Fibroblast of lung (primary cell): ENCODE results near the gene DENND1A.

Source experiments
- CTCF ChIP-seq, 2 donors: IDR thresholded peaks in 1 of 2; conservative IDR thresholded peaks in 1 of 2; 1 replicate in 1 of 2; 2 replicates in 1 of 2; pipeline ENCODE4 v1.5.1; 2011 to 2012; ENCODE audit warnings: low read length in 2 of 2, control low read depth in 1 of 2, inconsistent platforms in 1 of 2, low read depth in 1 of 2, mild to moderate bottlenecking in 1 of 2
- EZH2 ChIP-seq: IDR thresholded peaks from 2 replicates; pipeline ENCODE4 v1.5.1; 2012; ENCODE audit warnings: low read length, control low read depth, mild to moderate bottlenecking; ENCODE audit errors: missing control alignments

- TF ChIP-seq CTCF (conservative IDR thresholded peaks at IDR 0.05 in 1 of 2, IDR thresholded peaks at IDR 0.05 in 1 of 2; ENCODE audit: low read depth in 1 of 2, low read length in 2 of 2): no peak
- TF ChIP-seq EZH2: no peak
Measured at GRCh38 chr9:123682746-123683145, 247.2 kb downstream of the DENND1A start.
